ENCODE data around the gene PRMT3.

DNA sequence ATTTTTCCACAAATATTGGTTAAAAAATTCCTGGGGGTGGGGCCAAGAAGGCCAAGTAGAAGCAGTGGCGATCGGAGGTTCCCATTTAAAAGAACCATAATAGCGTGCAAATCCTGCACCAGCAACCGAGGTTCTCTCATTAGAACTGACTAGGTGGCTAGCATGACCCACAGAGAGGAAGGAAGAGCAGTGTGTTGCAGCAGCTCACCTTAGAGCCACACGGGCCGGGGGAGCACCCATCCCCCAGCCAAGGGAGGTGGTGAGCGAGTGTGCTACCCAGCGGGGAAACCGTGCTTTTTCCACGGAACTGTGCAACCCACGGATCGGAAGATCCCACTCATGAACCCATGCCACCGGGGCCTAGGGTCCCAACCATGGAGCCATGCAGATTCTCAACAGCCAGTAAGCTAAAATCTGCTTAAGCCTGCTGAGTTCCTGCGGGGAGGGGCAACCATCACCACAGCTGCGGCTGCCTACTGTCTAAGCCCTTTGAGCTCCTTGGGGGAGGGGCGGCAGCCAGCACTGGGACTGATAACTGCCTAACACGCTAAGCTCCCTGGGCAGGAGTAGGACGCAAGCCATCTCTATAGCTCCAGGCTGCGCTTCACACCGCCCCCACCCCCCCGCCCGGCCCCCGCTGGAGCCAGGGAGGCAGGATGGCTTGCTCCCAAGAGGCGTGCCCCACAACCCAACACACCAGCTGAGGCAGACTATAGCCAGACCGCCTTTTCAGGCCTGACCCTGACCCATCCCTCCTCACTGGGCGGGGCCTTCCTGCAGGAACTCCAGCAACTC, 45.0 kb upstream of the PRMT3 start:
- TF ChIP-seq ZNF112 (tag by site-specific recombination; IDR thresholded peaks at IDR 0.05): no peak
- no peak for TF ChIP-seq ZNF138 (tag by site-specific recombination; IDR thresholded peaks at IDR 0.05; ENCODE audit: borderline replicate concordance)
- TF ChIP-seq, protein P1, sequence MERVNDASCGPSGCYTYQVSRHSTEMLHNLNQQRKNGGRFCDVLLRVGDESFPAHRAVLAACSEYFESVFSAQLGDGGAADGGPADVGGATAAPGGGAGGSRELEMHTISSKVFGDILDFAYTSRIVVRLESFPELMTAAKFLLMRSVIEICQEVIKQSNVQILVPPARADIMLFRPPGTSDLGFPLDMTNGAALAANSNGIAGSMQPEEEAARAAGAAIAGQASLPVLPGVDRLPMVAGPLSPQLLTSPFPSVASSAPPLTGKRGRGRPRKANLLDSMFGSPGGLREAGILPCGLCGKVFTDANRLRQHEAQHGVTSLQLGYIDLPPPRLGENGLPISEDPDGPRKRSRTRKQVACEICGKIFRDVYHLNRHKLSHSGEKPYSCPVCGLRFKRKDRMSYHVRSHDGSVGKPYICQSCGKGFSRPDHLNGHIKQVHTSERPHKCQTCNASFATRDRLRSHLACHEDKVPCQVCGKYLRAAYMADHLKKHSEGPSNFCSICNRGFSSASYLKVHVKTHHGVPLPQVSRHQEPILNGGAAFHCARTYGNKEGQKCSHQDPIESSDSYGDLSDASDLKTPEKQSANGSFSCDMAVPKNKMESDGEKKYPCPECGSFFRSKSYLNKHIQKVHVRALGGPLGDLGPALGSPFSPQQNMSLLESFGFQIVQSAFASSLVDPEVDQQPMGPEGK (tag by site-specific recombination; IDR thresholded peaks at IDR 0.05): no peak
- TF ChIP-seq, protein P2, sequence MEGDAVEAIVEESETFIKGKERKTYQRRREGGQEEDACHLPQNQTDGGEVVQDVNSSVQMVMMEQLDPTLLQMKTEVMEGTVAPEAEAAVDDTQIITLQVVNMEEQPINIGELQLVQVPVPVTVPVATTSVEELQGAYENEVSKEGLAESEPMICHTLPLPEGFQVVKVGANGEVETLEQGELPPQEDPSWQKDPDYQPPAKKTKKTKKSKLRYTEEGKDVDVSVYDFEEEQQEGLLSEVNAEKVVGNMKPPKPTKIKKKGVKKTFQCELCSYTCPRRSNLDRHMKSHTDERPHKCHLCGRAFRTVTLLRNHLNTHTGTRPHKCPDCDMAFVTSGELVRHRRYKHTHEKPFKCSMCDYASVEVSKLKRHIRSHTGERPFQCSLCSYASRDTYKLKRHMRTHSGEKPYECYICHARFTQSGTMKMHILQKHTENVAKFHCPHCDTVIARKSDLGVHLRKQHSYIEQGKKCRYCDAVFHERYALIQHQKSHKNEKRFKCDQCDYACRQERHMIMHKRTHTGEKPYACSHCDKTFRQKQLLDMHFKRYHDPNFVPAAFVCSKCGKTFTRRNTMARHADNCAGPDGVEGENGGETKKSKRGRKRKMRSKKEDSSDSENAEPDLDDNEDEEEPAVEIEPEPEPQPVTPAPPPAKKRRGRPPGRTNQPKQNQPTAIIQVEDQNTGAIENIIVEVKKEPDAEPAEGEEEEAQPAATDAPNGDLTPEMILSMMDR (tag by site-specific recombination; IDR thresholded peaks at IDR 0.05): no peak
- no peak for TF ChIP-seq YY1 (tag by site-specific recombination; IDR thresholded peaks at IDR 0.05)
- TF ChIP-seq ZNF146 (tag by site-specific recombination; IDR thresholded peaks at IDR 0.05): no peak
- TF ChIP-seq KLF16 (tag by site-specific recombination; IDR thresholded peaks at IDR 0.05): no peak
- no peak for TF ChIP-seq ZNF248 (tag by site-specific recombination; IDR thresholded peaks at IDR 0.05)
